A673 (cell line): ENCODE measurements around the gene INTU. TPM values are rescaled to one million over a fixed set of nuclear protein-coding genes. Genes with fewer than 3 reads are reported as not detected.

Experiments used
- BruUV-seq: library from RNA; stranded (reverse); fragments of 400-500 nt; replicated peaks from 2 replicates; lab custom pipeline; 2021; lab: Mats Ljungman, UMichigan
- CTCF ChIA-PET: fragments of 300-600 bp; sonication (Branson Sonifier 250); formaldehyde crosslinking; loops from one replicate; lab custom pipeline; 2022; ENCODE audit warnings: antibody characterized with exemption; lab: Charles Lee
- POLR2A ChIA-PET: fragments of 300-600 bp; sonication (Branson Sonifier 250); formaldehyde crosslinking; loops from one replicate; lab custom pipeline; 2022; ENCODE audit warnings: antibody characterized with exemption; ENCODE audit not compliant: low non-redundant PET; lab: Charles Lee
- DNase-seq: peaks from one replicate; pipeline ENCODE4 v3.0.0-alpha.2; 2015; ENCODE audit warnings: low spot score
- H3K27ac ChIP-seq: fragments of 200-600 bp; sonication (generic); 2 replicates; pipeline ENCODE4 v1.5.1; 2016; ENCODE audit warnings: mixed run types, low read depth, mild to moderate bottlenecking, mixed read lengths, antibody characterized with exemption, low read length; ENCODE audit not compliant: poor library complexity, severe bottlenecking
- H3K27me3 ChIP-seq: fragments of 200-600 bp; sonication (generic); replicated peaks from 2 replicates; pipeline ENCODE4 v1.6.1; 2017; ENCODE audit warnings: mixed run types, low read depth, mild to moderate bottlenecking, mixed read lengths, antibody characterized with exemption, low read length; ENCODE audit not compliant: insufficient read depth, poor library complexity
- H3K36me3 ChIP-seq: fragments of 200-600 bp; sonication (generic); 2 replicates; pipeline ENCODE4 v1.6.1; 2016; ENCODE audit warnings: mixed run types, mild to moderate bottlenecking, mixed read lengths, antibody characterized with exemption, low read length; ENCODE audit not compliant: insufficient read depth, poor library complexity, severe bottlenecking
- H3K4me1 ChIP-seq: fragments of 200-600 bp; sonication (generic); 2 replicates; pipeline ENCODE4 v1.6.1; 2017; ENCODE audit warnings: mixed run types, mild to moderate bottlenecking, mixed read lengths, antibody characterized with exemption, low read length; ENCODE audit not compliant: insufficient read depth, poor library complexity, severe bottlenecking
- H3K4me3 ChIP-seq: fragments of 200-600 bp; sonication (generic); 2 replicates; pipeline ENCODE4 v1.5.1; 2016; ENCODE audit warnings: low read depth, mixed run types, mild to moderate bottlenecking, mixed read lengths, low read length; ENCODE audit not compliant: poor library complexity, severe bottlenecking
- H3K9me3 ChIP-seq: fragments of 200-600 bp; sonication (generic); 2 replicates; pipeline ENCODE4 v1.6.1; 2016; ENCODE audit warnings: mixed run types, low read depth, mild to moderate bottlenecking, mixed read lengths, antibody characterized with exemption, low read length; ENCODE audit not compliant: poor library complexity, severe bottlenecking
- EZH2 ChIP-seq: fragments of 200-600 bp; sonication (generic); IDR thresholded peaks from 2 replicates; pipeline ENCODE4 v1.6.1; 2017; ENCODE audit warnings: borderline replicate concordance, low read depth, mild to moderate bottlenecking, mixed read lengths, antibody characterized with exemption, low read length; ENCODE audit not compliant: poor library complexity, severe bottlenecking
- intact Hi-C: fragments of 100-400 bp; cut with micrococcal nuclease; formaldehyde crosslinking; loops from one replicate; pipeline ENCODE4 v1.10.0; 2022; ENCODE audit not compliant: unreplicated experiment
- total RNA-seq: library from RNA; stranded (reverse); gene quantifications from 2 replicates; pipeline ENCODE4 v1.2.3, GENCODE V29; 2021
- TF ChIP-seq, protein P1 (sequence below): fragments of 300-800, 200-600 bp; sonication (generic); conservative IDR thresholded peaks from 2 replicates; pipeline ENCODE4 v1.5.1; 2017; ENCODE audit warnings: low read depth, mild to moderate bottlenecking, antibody characterized with exemption, low read length, moderate library complexity, mixed read lengths

INTU gene
- total RNA-seq, 1 experiment from 2014 or later = 11.2 TPM

- Histone ChIP-seq H3K36me3 (no peaks in the 10 kb centered on the region), H3K27me3 (no peaks in the 10 kb centered on the region), H3K27ac (no peak overlapping the region), H3K9me3 (no peaks in the 10 kb centered on the region), H3K4me3 (no peak overlapping the region), H3K4me1 (peaks cover 11% of the 10 kb centered on the region)
- ChIA-PET CTCF (no interaction called here), POLR2A (no interaction called here)
- TF ChIP-seq, protein P1, sequence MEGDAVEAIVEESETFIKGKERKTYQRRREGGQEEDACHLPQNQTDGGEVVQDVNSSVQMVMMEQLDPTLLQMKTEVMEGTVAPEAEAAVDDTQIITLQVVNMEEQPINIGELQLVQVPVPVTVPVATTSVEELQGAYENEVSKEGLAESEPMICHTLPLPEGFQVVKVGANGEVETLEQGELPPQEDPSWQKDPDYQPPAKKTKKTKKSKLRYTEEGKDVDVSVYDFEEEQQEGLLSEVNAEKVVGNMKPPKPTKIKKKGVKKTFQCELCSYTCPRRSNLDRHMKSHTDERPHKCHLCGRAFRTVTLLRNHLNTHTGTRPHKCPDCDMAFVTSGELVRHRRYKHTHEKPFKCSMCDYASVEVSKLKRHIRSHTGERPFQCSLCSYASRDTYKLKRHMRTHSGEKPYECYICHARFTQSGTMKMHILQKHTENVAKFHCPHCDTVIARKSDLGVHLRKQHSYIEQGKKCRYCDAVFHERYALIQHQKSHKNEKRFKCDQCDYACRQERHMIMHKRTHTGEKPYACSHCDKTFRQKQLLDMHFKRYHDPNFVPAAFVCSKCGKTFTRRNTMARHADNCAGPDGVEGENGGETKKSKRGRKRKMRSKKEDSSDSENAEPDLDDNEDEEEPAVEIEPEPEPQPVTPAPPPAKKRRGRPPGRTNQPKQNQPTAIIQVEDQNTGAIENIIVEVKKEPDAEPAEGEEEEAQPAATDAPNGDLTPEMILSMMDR = no peak
- no peak for TF ChIP-seq EZH2
- no peak for DNase-seq
- BruUV-seq = no TSS peak
- intact Hi-C loops = no loop called here
These were observed 1.4 kb downstream of the INTU start for GRCh38 chr4:127634181-127634580.

- H3K4me3 ChIP-seq = no peak overlapping the region
- CTCF ChIA-PET = no interaction called here
- no peaks in the 10 kb centered on the region for H3K4me1 ChIP-seq
- no peaks in the 10 kb centered on the region for H3K36me3 ChIP-seq
- DNase-seq = no peak
- no TSS peak for BruUV-seq
- H3K27ac ChIP-seq = no peak overlapping the region
- no peaks in the 10 kb centered on the region for H3K27me3 ChIP-seq
- intact Hi-C loops = no loop called here
- TF ChIP-seq, protein P1 = no peak
- TF ChIP-seq EZH2 = no peak
- no peaks in the 10 kb centered on the region for H3K9me3 ChIP-seq
- POLR2A ChIA-PET = no interaction called here
These were observed 8.8 kb downstream of the INTU start for GRCh38 chr4:127641524-127641923.

- Histone ChIP-seq H3K27ac (no peak overlapping the region), H3K4me3 (no peak overlapping the region), H3K36me3 (no peaks in the 10 kb centered on the region), H3K27me3 (no peaks in the 10 kb centered on the region), H3K9me3 (no peaks in the 10 kb centered on the region), H3K4me1 (no peaks in the 10 kb centered on the region)
- BruUV-seq = no TSS peak
- intact Hi-C loops = no loop called here
- TF ChIP-seq EZH2 = no peak
- TF ChIP-seq, protein P1 = no peak
- no peak for DNase-seq
- ChIA-PET POLR2A (no interaction called here), CTCF (no interaction called here)
These were observed 9.4 kb downstream of the INTU start for GRCh38 chr4:127642169-127642568.
